ENCODE results near the gene BRWD1. TPM values are rescaled to one million over a fixed set of nuclear protein-coding genes. Genes with fewer than 3 reads are reported as not detected.

BRWD1 gene
- total and polyA plus RNA-seq, 2 of the 13 experiments (the other 11 are each of a cell fraction or from before 2014, with no cell fraction given): 13.9 to 28.0 TPM

DNA sequence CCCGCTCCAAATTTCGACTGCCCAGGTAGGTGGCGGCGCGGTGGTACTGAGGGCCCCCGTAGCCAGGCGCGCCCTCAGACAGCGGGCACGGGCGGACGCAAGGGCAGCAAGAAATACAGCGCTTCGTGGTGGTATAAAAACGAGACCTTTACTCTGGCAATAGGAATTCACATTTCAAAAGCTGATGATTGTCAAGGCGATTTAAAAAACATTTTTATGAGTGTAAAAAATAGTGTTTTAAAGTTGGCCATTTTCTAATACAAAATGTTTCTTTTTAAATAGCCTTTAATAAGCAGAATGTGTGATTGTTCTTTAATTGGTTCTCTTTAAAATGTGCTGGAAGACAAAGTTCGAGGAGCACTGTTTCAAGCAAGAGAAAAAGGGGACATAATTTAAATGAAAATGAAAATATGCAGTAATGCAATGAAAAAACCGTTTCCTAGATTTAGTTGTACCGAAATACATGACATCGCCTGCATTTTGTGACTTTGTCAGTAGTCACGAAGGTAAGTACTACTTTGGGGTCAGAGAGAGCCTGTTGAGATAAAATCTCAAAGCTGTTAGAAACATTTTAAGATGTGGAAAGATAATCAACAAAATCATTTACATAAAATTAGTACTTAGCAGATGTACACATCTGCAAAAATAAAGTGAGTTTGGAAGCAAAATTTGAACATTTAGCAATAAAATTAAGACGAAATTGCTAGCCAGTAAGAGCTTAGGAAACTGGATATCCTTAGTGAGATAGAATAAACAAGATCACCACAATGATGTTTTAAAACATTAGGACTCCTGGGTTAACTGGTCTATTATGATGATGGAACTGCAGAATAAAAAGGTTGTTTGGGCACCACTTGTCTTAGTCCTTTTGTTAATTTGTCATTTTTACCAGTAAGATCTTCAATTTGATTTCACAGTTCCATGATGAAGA lies 129.1 kb downstream of the BRWD1 start (continued):
- no peak for TF ChIP-seq JARID2 (CRISPR knock-in tag; IDR thresholded peaks at IDR 0.05; ENCODE audit: insufficient replicate concordance)
- no peak for TF ChIP-seq EP300 (IDR thresholded peaks at IDR 0.05; ENCODE audit: low read depth in 2 of 2, low read length in 2 of 2)
- no peak for TF ChIP-seq EP300 (CRISPR knock-in tag; IDR thresholded peaks at IDR 0.05; ENCODE audit: borderline replicate concordance)
- TF ChIP-seq MYNN (CRISPR knock-in tag; IDR thresholded peaks at IDR 0.05; ENCODE audit: low read depth): no peak
- no peak for TF ChIP-seq KLF11 (CRISPR knock-in tag; IDR thresholded peaks at IDR 0.05)
- TF ChIP-seq GATAD1 (CRISPR knock-in tag; IDR thresholded peaks at IDR 0.05): no peak
- TF ChIP-seq, protein P1, sequence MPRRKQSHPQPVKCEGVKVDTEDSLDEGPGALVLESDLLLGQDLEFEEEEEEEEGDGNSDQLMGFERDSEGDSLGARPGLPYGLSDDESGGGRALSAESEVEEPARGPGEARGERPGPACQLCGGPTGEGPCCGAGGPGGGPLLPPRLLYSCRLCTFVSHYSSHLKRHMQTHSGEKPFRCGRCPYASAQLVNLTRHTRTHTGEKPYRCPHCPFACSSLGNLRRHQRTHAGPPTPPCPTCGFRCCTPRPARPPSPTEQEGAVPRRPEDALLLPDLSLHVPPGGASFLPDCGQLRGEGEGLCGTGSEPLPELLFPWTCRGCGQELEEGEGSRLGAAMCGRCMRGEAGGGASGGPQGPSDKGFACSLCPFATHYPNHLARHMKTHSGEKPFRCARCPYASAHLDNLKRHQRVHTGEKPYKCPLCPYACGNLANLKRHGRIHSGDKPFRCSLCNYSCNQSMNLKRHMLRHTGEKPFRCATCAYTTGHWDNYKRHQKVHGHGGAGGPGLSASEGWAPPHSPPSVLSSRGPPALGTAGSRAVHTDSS (CRISPR knock-in tag; conservative IDR thresholded peaks at IDR 0.05): no peak
- TF ChIP-seq JDP2 (CRISPR knock-in tag; IDR thresholded peaks at IDR 0.05; ENCODE audit: borderline replicate concordance): no peak
- TF ChIP-seq, protein P2, sequence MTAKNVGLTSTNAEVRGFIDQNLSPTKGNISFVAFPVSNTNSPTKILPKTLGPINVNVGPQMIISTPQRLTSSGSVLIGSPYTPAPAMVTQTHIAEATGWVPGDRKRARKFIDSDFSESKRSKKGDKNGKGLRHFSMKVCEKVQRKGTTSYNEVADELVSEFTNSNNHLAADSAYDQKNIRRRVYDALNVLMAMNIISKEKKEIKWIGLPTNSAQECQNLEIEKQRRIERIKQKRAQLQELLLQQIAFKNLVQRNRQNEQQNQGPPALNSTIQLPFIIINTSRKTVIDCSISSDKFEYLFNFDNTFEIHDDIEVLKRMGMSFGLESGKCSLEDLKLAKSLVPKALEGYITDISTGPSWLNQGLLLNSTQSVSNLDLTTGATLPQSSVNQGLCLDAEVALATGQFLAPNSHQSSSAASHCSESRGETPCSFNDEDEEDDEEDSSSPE (CRISPR knock-in tag; IDR thresholded peaks at IDR 0.05): no peak
- TF ChIP-seq, protein P3, sequence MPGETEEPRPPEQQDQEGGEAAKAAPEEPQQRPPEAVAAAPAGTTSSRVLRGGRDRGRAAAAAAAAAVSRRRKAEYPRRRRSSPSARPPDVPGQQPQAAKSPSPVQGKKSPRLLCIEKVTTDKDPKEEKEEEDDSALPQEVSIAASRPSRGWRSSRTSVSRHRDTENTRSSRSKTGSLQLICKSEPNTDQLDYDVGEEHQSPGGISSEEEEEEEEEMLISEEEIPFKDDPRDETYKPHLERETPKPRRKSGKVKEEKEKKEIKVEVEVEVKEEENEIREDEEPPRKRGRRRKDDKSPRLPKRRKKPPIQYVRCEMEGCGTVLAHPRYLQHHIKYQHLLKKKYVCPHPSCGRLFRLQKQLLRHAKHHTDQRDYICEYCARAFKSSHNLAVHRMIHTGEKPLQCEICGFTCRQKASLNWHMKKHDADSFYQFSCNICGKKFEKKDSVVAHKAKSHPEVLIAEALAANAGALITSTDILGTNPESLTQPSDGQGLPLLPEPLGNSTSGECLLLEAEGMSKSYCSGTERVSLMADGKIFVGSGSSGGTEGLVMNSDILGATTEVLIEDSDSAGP (CRISPR knock-in tag; IDR thresholded peaks at IDR 0.05; ENCODE audit: borderline replicate concordance): no peak
- TF ChIP-seq EED (CRISPR knock-in tag; IDR thresholded peaks at IDR 0.05): no peak
- TF ChIP-seq TCF12 (IDR thresholded peaks at IDR 0.05): no peak
- no peak for TF ChIP-seq TCF12 (CRISPR knock-in tag; IDR thresholded peaks at IDR 0.05)
- TF ChIP-seq ZSCAN9 (CRISPR knock-in tag; IDR thresholded peaks at IDR 0.05; ENCODE audit: borderline replicate concordance): no peak
- no peak for TF ChIP-seq PPARG (CRISPR knock-in tag; conservative IDR thresholded peaks at IDR 0.05)
- TF ChIP-seq ZNF776 (CRISPR knock-in tag; IDR thresholded peaks at IDR 0.05): no peak
- TF ChIP-seq, protein P4, sequence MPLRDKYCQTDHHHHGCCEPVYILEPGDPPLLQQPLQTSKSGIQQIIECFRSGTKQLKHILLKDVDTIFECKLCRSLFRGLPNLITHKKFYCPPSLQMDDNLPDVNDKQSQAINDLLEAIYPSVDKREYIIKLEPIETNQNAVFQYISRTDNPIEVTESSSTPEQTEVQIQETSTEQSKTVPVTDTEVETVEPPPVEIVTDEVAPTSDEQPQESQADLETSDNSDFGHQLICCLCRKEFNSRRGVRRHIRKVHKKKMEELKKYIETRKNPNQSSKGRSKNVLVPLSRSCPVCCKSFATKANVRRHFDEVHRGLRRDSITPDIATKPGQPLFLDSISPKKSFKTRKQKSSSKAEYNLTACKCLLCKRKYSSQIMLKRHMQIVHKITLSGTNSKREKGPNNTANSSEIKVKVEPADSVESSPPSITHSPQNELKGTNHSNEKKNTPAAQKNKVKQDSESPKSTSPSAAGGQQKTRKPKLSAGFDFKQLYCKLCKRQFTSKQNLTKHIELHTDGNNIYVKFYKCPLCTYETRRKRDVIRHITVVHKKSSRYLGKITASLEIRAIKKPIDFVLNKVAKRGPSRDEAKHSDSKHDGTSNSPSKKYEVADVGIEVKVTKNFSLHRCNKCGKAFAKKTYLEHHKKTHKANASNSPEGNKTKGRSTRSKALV (CRISPR knock-in tag; IDR thresholded peaks at IDR 0.05): no peak
- TF ChIP-seq BORCS8-MEF2B (CRISPR knock-in tag; IDR thresholded peaks at IDR 0.05): no peak
- no peak for TF ChIP-seq TOE1 (CRISPR knock-in tag; IDR thresholded peaks at IDR 0.05)
- no peak for TF ChIP-seq ZFP62 (CRISPR knock-in tag; IDR thresholded peaks at IDR 0.05)
- TF ChIP-seq U2AF2 (IDR thresholded peaks at IDR 0.05; ENCODE audit: low read depth, low read length): 0 out of 2 replicates have a peak, but pooled peaks have one; percentile 41
- no peak for TF ChIP-seq SMAD3 (CRISPR knock-in tag; IDR thresholded peaks at IDR 0.05)
- TF ChIP-seq ZNF615 (CRISPR knock-in tag; IDR thresholded peaks at IDR 0.05; ENCODE audit: borderline replicate concordance): 0 out of 2 replicates have a peak, but pooled peaks have one; percentile 46
- TF ChIP-seq ZNF775 (CRISPR knock-in tag; IDR thresholded peaks at IDR 0.05; ENCODE audit: borderline replicate concordance): no peak
